Suprapubic skin (tissue), 4 donors: ENCODE results near the gene SET. TPM values are rescaled to one million over a fixed set of nuclear protein-coding genes. Genes with fewer than 3 reads are reported as not detected.

Experiments used
- DNase-seq, 2 donors: peaks; one replicate each; pipeline ENCODE4 v3.0.0-alpha.2; 2019; ENCODE audit warnings: low spot score in 2 of 2
- H3K27ac ChIP-seq: fragments of 200-600 bp; sonication (generic); one replicate; pipeline ENCODE4 v1.5.1; 2019
- H3K27me3 ChIP-seq: fragments of 200-600 bp; sonication (generic); one replicate; pipeline ENCODE4 v1.5.1; 2019
- H3K36me3 ChIP-seq: fragments of 200-600 bp; sonication (generic); one replicate; pipeline ENCODE4 v1.5.1; 2019
- H3K4me1 ChIP-seq: fragments of 200-600 bp; sonication (generic); one replicate; pipeline ENCODE4 v1.5.1; 2019
- H3K4me3 ChIP-seq: fragments of 200-600 bp; sonication (generic); one replicate; pipeline ENCODE4 v1.5.1; 2019; ENCODE audit warnings: mild to moderate bottlenecking
- H3K9me3 ChIP-seq: fragments of 200-600 bp; sonication (generic); one replicate; pipeline ENCODE4 v1.5.1; 2019
- CTCF ChIP-seq, 2 donors: fragments of 200-600 bp in 1 of 2; fragments of 450-650 bp in 1 of 2; sonication (generic) in 1 of 2; IDR thresholded peaks; one replicate each; pipeline ENCODE4 v1.5.1; 2016 to 2019; ENCODE audit warnings: antibody characterized with exemption in 2 of 2, mild to moderate bottlenecking in 1 of 2, moderate library complexity in 1 of 2
- EP300 ChIP-seq: sonication (generic); formaldehyde crosslinking; IDR thresholded peaks from one replicate; pipeline ENCODE4 v1.6.1; 2017; ENCODE audit warnings: antibody characterized with exemption
- POLR2A ChIP-seq, 2 donors: fragments of 450-650 bp; IDR thresholded peaks; one replicate each; pipeline ENCODE4 v1.6.1; 2017; ENCODE audit warnings: antibody characterized with exemption in 2 of 2, mild to moderate bottlenecking in 2 of 2, moderate library complexity in 2 of 2
- POLR2AphosphoS5 ChIP-seq, 3 donors: sonication (generic); formaldehyde crosslinking; IDR thresholded peaks; one replicate each; pipeline ENCODE4 v1.6.1; 2017; ENCODE audit warnings: antibody characterized with exemption in 3 of 3
- WGBS: methylation state at CpG from one replicate; pipeline ENCODE4 v1.1.5; 2018; 5-methylcytosine and 5-hydroxymethylcytosine counted together
- total RNA-seq, 4 donors: library from RNA; depleted of rRNA; stranded (reverse); fragments of >200 nt; gene quantifications; one replicate each; pipeline ENCODE4 v1.1.0, GENCODE V29; 2016

Gene SET
- total RNA-seq, 4 donors from 2014 or later: 101 to 166 (median 161) TPM

GRCh38 chr9:128701227-128701854, 12.3 kb downstream of the SET start:
- no peaks in the 10 kb centered on the region for H3K27me3 ChIP-seq
- H3K4me1 ChIP-seq: peaks cover 16% of the 10 kb centered on the region
- no peak overlapping the region for H3K27ac ChIP-seq
- no peak for TF ChIP-seq EP300
- TF ChIP-seq POLR2A (IDR thresholded peaks at IDR 0.05): no peak
- no peak for TF ChIP-seq CTCF (IDR thresholded peaks at IDR 0.05)
- no peak for TF ChIP-seq POLR2AphosphoS5 (IDR thresholded peaks at IDR 0.05)
- H3K4me3 ChIP-seq: no peak overlapping the region
- peaks cover 10% of the 10 kb centered on the region for H3K36me3 ChIP-seq
- H3K9me3 ChIP-seq: no peaks in the 10 kb centered on the region
- peak in 1 of 2 donors; percentile 48 for DNase-seq
- WGBS: 69% methylated on average over 10 of the region's 10 CpGs

- peak within 1 kb of the TSS; percentile 81 for H3K27ac ChIP-seq
Observed at GRCh38 chr9:128702445-128702948, 13.5 kb downstream of the SET start, which contains the start of gene PKN3. Gene PKN3 (plus strand): TSS chr9:128702503. CDS start chr9:128702916, 413 bp downstream.

GRCh38 chr9:128702949-128703615, 14.1 kb downstream of the SET start:
- peaks cover 16% of the 10 kb centered on the region for H3K4me1 ChIP-seq
- no peaks in the 10 kb centered on the region for H3K9me3 ChIP-seq
- DNase-seq: peak in 1 of 2 donors; percentile 79
- peak overlapping the region; percentile 91 for H3K4me3 ChIP-seq
- no peaks in the 10 kb centered on the region for H3K36me3 ChIP-seq
- H3K27me3 ChIP-seq: no peaks in the 10 kb centered on the region
- H3K27ac ChIP-seq: peak overlapping the region; percentile 81
- TF ChIP-seq POLR2AphosphoS5 (IDR thresholded peaks at IDR 0.05) (no peak), CTCF (IDR thresholded peaks at IDR 0.05) (no peak), EP300 (no peak), POLR2A (IDR thresholded peaks at IDR 0.05) (no peak)
- WGBS: 31% methylated on average over 14 of the region's 55 CpGs

More at GRCh38 chr9:128702445-128702948, 13.5 kb downstream of the SET start, which contains the start of gene PKN3:
- peak; percentile 66 to 88 for TF ChIP-seq CTCF (IDR thresholded peaks at IDR 0.05)
- peak in 1 of 2 donors; percentile 13 for TF ChIP-seq POLR2A (IDR thresholded peaks at IDR 0.05)
- no peak for TF ChIP-seq EP300
- Histone ChIP-seq H3K27me3 (no peaks in the 10 kb centered on the region), H3K4me3 (peak within 1 kb of the TSS; percentile 91), H3K9me3 (no peaks in the 10 kb centered on the region), H3K4me1 (peaks cover 16% of the 10 kb centered on the region), H3K36me3 (no peaks in the 10 kb centered on the region)
- peak in 1 of 2 donors; percentile 92 for DNase-seq
- WGBS: no CpG with 5 or more reads among the region's 65 CpGs

GRCh38 chr9:128703616-128704355, 14.8 kb downstream of the SET start:
- peaks cover 16% of the 10 kb centered on the region for H3K4me1 ChIP-seq

More at GRCh38 chr9:128703616-128704355, 14.8 kb downstream of the SET start:
- no peak for TF ChIP-seq EP300
- TF ChIP-seq CTCF (IDR thresholded peaks at IDR 0.05): no peak
- TF ChIP-seq POLR2A (IDR thresholded peaks at IDR 0.05): no peak
- TF ChIP-seq POLR2AphosphoS5 (IDR thresholded peaks at IDR 0.05): no peak
- Histone ChIP-seq H3K27me3 (no peaks in the 10 kb centered on the region), H3K9me3 (no peaks in the 10 kb centered on the region), H3K36me3 (no peaks in the 10 kb centered on the region), H3K27ac (peak overlapping the region; percentile 81), H3K4me3 (peak overlapping the region; percentile 91)
- WGBS: 66% methylated on average over 24 of the region's 31 CpGs
- DNase-seq: peak in 1 of 2 donors; percentile 68
